Gastrocnemius medialis (tissue), 4 donors: Measurements from ENCODE around the gene IZUMO3. TPM values are rescaled to one million over a fixed set of nuclear protein-coding genes. Genes with fewer than 3 reads are reported as not detected.

Experiments
- ATAC-seq, 2 donors: fragments of 150-250 bp; one replicate each; pipeline ENCODE4 v1.9.1; 2016
- DNase-seq, 2 donors: peaks; one replicate each; pipeline ENCODE4 v3.0.0-alpha.2; 2019
- H3K27ac ChIP-seq, 4 donors: fragments of 200-600 bp; sonication (generic); 1 replicate in 1 of 4; 2 replicates in 3 of 4; pipeline ENCODE4 v1.5.1; 2016 to 2018; ENCODE audit warnings: mild to moderate bottlenecking in 2 of 4, moderate library complexity in 1 of 4
- H3K27me3 ChIP-seq, 3 donors: fragments of 200-600 bp; sonication (generic) in 2 of 3; 1 replicate in 1 of 3; 2 replicates in 2 of 3; pipeline versions ENCODE4 v1.5.1 to v1.6.0; 2016 to 2019; ENCODE audit warnings: mild to moderate bottlenecking in 1 of 3, moderate library complexity in 1 of 3
- H3K36me3 ChIP-seq, 2 donors: fragments of 200-600 bp; sonication (generic) in 1 of 2; one replicate each; pipeline ENCODE4 v1.5.1; 2017 to 2018
- H3K4me1 ChIP-seq, 2 donors: fragments of 200-600 bp; sonication (generic) in 1 of 2; one replicate each; pipeline ENCODE4 v1.5.1; 2016 to 2017; ENCODE audit warnings: mild to moderate bottlenecking in 2 of 2
- H3K4me3 ChIP-seq, 4 donors: fragments of 200-600 bp; sonication (generic) in 3 of 4; 1 replicate in 1 of 4; 2 replicates in 3 of 4; pipeline ENCODE4 v1.5.1; 2016 to 2019; ENCODE audit warnings: mild to moderate bottlenecking in 2 of 4
- H3K9me3 ChIP-seq, 3 donors: fragments of 200-600 bp; sonication (generic) in 2 of 3; 1 replicate in 1 of 3; 2 replicates in 2 of 3; pipeline ENCODE4 v1.5.1; 2016 to 2019
- CTCF ChIP-seq, 5 experiments: fragments of 450-650 bp in 3 of 5; fragments of 200-600 bp in 2 of 5; sonication (generic) in 2 of 5; IDR thresholded peaks in 4 of 5; conservative IDR thresholded peaks in 1 of 5; 1 replicate in 4 of 5; 2 replicates in 1 of 5; pipeline ENCODE4 v1.5.1; 2016 to 2019; ENCODE audit warnings: antibody characterized with exemption in 5 of 5, mild to moderate bottlenecking in 3 of 5, moderate library complexity in 3 of 5
- POLR2A ChIP-seq, 2 donors: fragments of 450-650 bp; IDR thresholded peaks; one replicate each; pipeline ENCODE4 v1.6.1; 2017; ENCODE audit warnings: antibody characterized with exemption in 2 of 2, mild to moderate bottlenecking in 2 of 2, moderate library complexity in 2 of 2
- in situ Hi-C, 4 donors: fragments of 200-750 bp; cut with MboI; loops; one replicate each; pipeline versions ENCODE4 v1.15.0 to v1.8.0; 2017; ENCODE audit warnings: low sequenced_read_pairs in 4 of 4
- intact Hi-C: fragments of 100-400 bp; cut with DNase I; formaldehyde crosslinking; loops from one replicate; pipeline ENCODE4 v1.15.1; 2023; ENCODE audit warnings: low total_unique reads
- total RNA-seq, 4 donors: library from RNA; depleted of rRNA; stranded (reverse); fragments of >200 nt; gene quantifications; one replicate each; pipeline versions ENCODE4 v1.1.0 to v1.2.3, GENCODE V29; 2016

The IZUMO3 gene
- total RNA-seq, 4 donors from 2014 or later: not detected

DNA sequence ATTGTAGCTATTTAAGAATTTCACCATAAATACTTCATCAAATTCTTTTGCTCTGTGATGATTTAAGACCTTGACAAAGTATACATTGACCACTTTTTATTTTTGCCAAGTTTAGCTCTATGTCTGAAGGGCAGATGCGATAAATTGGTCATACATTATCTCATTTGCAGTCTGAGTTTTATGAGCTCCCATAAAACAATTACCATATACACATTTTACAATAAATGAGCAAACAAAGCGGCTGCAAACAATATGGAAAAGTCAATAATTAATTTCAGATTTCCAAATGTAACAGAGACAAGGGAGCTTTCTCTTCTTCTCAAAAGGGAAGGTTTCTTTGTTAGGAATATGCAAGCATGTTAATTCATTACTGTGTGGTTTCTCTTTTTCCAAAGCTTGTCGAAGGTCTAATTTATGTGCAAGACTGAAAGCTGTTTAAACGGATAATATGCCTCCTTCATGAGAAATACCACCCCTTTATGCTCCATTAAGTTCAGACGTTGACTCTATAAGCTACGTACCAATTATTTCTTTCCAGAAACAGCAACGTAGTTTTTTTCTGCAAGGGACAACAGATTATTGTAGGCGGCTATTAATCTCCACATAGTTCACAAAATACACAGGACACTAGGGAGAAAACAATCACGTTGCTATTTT lies 7.0 kb upstream of the IZUMO3 start:
- Histone ChIP-seq H3K4me1 (no peaks in the 10 kb centered on the region), H3K9me3 (no peaks in the 10 kb centered on the region), H3K36me3 (no peaks in the 10 kb centered on the region), H3K27ac (no peak overlapping the region), H3K27me3 (no peaks in the 10 kb centered on the region), H3K4me3 (no peak overlapping the region)
- no peak for ATAC-seq
- TF ChIP-seq CTCF (IDR thresholded peaks at IDR 0.05 in 4 of 5, conservative IDR thresholded peaks at IDR 0.05 in 1 of 5): no peak
- no peak for TF ChIP-seq POLR2A (IDR thresholded peaks at IDR 0.05)
- in situ Hi-C loops (no loop called here), intact Hi-C loops (no loop called here)
- DNase-seq: no peak

- Histone ChIP-seq H3K4me1 (no peaks in the 10 kb centered on the region), H3K9me3 (no peaks in the 10 kb centered on the region), H3K36me3 (no peaks in the 10 kb centered on the region), H3K4me3 (no peak overlapping the region), H3K27me3 (no peaks in the 10 kb centered on the region), H3K27ac (no peak overlapping the region)
- TF ChIP-seq POLR2A (IDR thresholded peaks at IDR 0.05) (no peak), CTCF (IDR thresholded peaks at IDR 0.05 in 4 of 5, conservative IDR thresholded peaks at IDR 0.05 in 1 of 5) (no peak)
- intact Hi-C loops (no loop called here), in situ Hi-C loops (no loop called here)
- DNase-seq: no peak
- ATAC-seq: no peak
Measured at GRCh38 chr9:24545285-24545684, 412 bp downstream of the IZUMO3 start.

DNA sequence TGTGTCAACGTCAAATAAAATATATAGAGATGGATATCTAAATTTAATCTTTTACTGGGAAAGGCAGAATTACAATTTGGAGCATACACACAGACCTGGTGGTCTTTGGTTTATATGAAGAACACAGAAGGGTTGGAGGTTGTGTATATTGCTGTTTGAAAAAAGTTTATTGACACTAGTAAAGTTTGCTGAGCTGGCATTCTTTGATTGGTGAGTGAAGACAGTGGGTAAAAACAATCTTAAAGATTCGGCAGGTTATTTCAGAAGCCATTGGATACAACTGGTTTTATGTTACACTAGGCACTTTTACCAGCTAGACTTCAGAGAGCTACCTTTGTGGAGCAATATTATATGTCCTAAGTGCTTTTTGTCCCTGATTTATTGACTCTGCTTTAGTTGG lies 27.2 kb downstream of the IZUMO3 start:
- ATAC-seq (no peak), DNase-seq (no peak)
- in situ Hi-C loops: no loop called here
- Histone ChIP-seq H3K4me1 (no peaks in the 10 kb centered on the region), H3K4me3 (no peak overlapping the region), H3K27ac (no peak overlapping the region), H3K27me3 (no peaks in the 10 kb centered on the region), H3K36me3 (no peaks in the 10 kb centered on the region), H3K9me3 (no peaks in the 10 kb centered on the region)
- intact Hi-C loops: no loop called here
- no peak for TF ChIP-seq CTCF (IDR thresholded peaks at IDR 0.05 in 4 of 5, conservative IDR thresholded peaks at IDR 0.05 in 1 of 5)
- no peak for TF ChIP-seq POLR2A (IDR thresholded peaks at IDR 0.05)

- H3K4me1 ChIP-seq: no peaks in the 10 kb centered on the region
- DNase-seq (no peak), ATAC-seq (no peak)
- no peaks in the 10 kb centered on the region for H3K36me3 ChIP-seq
- H3K4me3 ChIP-seq: no peak overlapping the region
- H3K27me3 ChIP-seq: no peaks in the 10 kb centered on the region
- H3K27ac ChIP-seq: no peak overlapping the region
- intact Hi-C loops: no loop called here
- in situ Hi-C loops: no loop called here
- no peak for TF ChIP-seq CTCF (IDR thresholded peaks at IDR 0.05 in 4 of 5, conservative IDR thresholded peaks at IDR 0.05 in 1 of 5)
- no peak for TF ChIP-seq POLR2A (IDR thresholded peaks at IDR 0.05)
- H3K9me3 ChIP-seq: no peaks in the 10 kb centered on the region
Measured at GRCh38 chr9:24516463-24516862, 29.2 kb downstream of the IZUMO3 start.

DNA sequence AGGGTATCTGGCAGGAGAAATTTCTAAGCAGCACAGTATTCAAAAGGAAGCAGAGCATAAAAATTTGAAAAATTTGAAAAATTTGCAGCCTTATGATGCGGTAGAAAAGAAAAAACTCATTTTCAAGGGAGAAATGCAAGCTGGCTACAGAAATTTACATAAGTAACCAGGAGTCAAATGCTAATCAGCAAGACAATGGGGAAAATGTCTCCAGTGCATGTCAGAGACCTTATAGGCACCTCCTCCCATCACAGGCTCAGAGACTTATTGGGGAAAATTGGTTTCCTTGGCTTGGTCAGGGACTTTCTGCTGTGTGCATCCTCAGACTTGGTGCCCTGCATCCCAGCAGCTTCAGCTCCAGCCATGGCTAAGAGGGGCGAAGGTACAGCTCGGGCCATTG lies 35.8 kb downstream of the IZUMO3 start:
- Histone ChIP-seq H3K36me3 (no peaks in the 10 kb centered on the region), H3K27me3 (no peaks in the 10 kb centered on the region), H3K4me1 (no peaks in the 10 kb centered on the region), H3K27ac (no peak overlapping the region), H3K4me3 (no peak overlapping the region), H3K9me3 (no peaks in the 10 kb centered on the region)
- DNase-seq: no peak
- intact Hi-C loops (no loop called here), in situ Hi-C loops (no loop called here)
- TF ChIP-seq CTCF (IDR thresholded peaks at IDR 0.05 in 4 of 5, conservative IDR thresholded peaks at IDR 0.05 in 1 of 5) (no peak), POLR2A (IDR thresholded peaks at IDR 0.05) (no peak)
- no peak for ATAC-seq
